HCT116 (cell line): ENCODE data around the gene MOCS1. TPM values are rescaled to one million over a fixed set of nuclear protein-coding genes. Genes with fewer than 3 reads are reported as not detected.

Experiments used
- ATAC-seq: fragments of 200-7000 bp; cut with Tn5 transposase; 2 replicates; pipeline ENCODE4 v1.9.1; 2020; ENCODE audit warnings: mild to moderate bottlenecking, moderate library complexity
- BruUV-seq: library from RNA; stranded (reverse); fragments of 400-500 nt; replicated peaks from 2 replicates; lab custom pipeline; 2021; lab: Mats Ljungman, UMichigan
- CTCF ChIA-PET: fragments of 300-600 bp; sonication (Branson Sonifier 250); formaldehyde crosslinking; loops from one replicate; lab custom pipeline; 2021; ENCODE audit warnings: antibody characterized with exemption; lab: Charles Lee
- POLR2A ChIA-PET: fragments of 300-600, 350-600 bp; sonication (Branson Sonifier 250); formaldehyde crosslinking; loops from one replicate; lab custom pipeline; 2021; ENCODE audit warnings: antibody characterized with exemption; lab: Charles Lee
- RAD21 ChIA-PET, 2 experiments: fragments of 300-600 bp; sonication (Branson Sonifier 250); formaldehyde crosslinking; loops; one replicate each; lab custom pipeline; 2023; ENCODE audit warnings: low total read pairs in 2 of 2; ENCODE audit not compliant: uncharacterized antibody in 2 of 2, unreplicated experiment in 2 of 2, low non-redundant PET in 1 of 2; lab: Charles Lee
- DNase-seq: peaks from one replicate; pipeline ENCODE4 v3.0.0-alpha.2; 2010; ENCODE audit warnings: low read depth, low spot score
- H2AFZ ChIP-seq: fragments of 200-600 bp; shearing (Covaris generic), sonication (generic); 2 replicates; pipeline ENCODE4 v1.6.1; 2017; ENCODE audit warnings: low read depth, mixed run types, mixed read lengths, antibody characterized with exemption, low read length; ENCODE audit not compliant: poor library complexity, severe bottlenecking
- H3K27ac ChIP-seq: 2 replicates; pipeline ENCODE4 v1.5.1; 2012; ENCODE audit warnings: low read depth, low read length
- H3K27me3 ChIP-seq: fragments of 200-600 bp; sonication (generic); 2 replicates; pipeline ENCODE4 v1.6.1; 2016; ENCODE audit warnings: mixed run types, low read length, mixed read lengths; ENCODE audit not compliant: insufficient read depth
- H3K36me3 ChIP-seq, 2 experiments: fragments of 200-500 bp in 1 of 2; fragments of 200-600 bp in 1 of 2; sonication (Bioruptor generic) in 1 of 2; sonication (generic) in 1 of 2; 2 replicates each; pipeline versions ENCODE4 v1.5.1 to v1.6.1; 2014 to 2016; ENCODE audit warnings: low read length in 2 of 2, inconsistent platforms in 1 of 2, mixed read lengths in 1 of 2, mixed run types in 1 of 2; ENCODE audit not compliant: insufficient read depth in 2 of 2, control insufficient read depth in 1 of 2
- H3K4me1 ChIP-seq, 2 experiments: fragments of 200-600 bp in 1 of 2; sonication (generic) in 1 of 2; 2 replicates each; pipeline versions ENCODE4 v1.5.1 to v1.6.1; 2012 to 2017; ENCODE audit warnings: low read length in 2 of 2, inconsistent platforms in 1 of 2, mild to moderate bottlenecking in 1 of 2, mixed read lengths in 1 of 2, mixed run types in 1 of 2, moderate library complexity in 1 of 2; ENCODE audit not compliant: insufficient read depth in 2 of 2, control insufficient read depth in 1 of 2
- H3K4me2 ChIP-seq: fragments of 200-600 bp; sonication (generic); 2 replicates; pipeline ENCODE4 v1.6.1; 2017; ENCODE audit warnings: mixed run types, low read length, mixed read lengths
- H3K4me3 ChIP-seq, 2 experiments: fragments of 200-600 bp in 1 of 2; sonication (generic) in 1 of 2; replicated peaks in 1 of 2; 2 replicates each; pipeline ENCODE4 v1.5.1; 2011 to 2016; ENCODE audit warnings: low read length in 2 of 2, control low read depth in 1 of 2, low read depth in 1 of 2, mild to moderate bottlenecking in 1 of 2, mixed read lengths in 1 of 2, mixed run types in 1 of 2
- H3K79me2 ChIP-seq: fragments of 200-600 bp; sonication (generic); 2 replicates; pipeline ENCODE4 v1.6.1; 2017; ENCODE audit warnings: mild to moderate bottlenecking, mixed run types, low read length, moderate library complexity, mixed read lengths; ENCODE audit not compliant: insufficient read depth
- H3K9ac ChIP-seq: fragments of 200-600 bp; sonication (generic); 2 replicates; pipeline ENCODE4 v1.6.1; 2016; ENCODE audit warnings: low read length, mixed read lengths
- H3K9me2 ChIP-seq: fragments of 200-600 bp; sonication (generic), shearing (Covaris generic); 2 replicates; pipeline ENCODE4 v1.6.1; 2017; ENCODE audit warnings: mixed run types, mild to moderate bottlenecking, moderate library complexity; ENCODE audit not compliant: insufficient read depth
- H3K9me3 ChIP-seq, 2 experiments: fragments of 200-500 bp in 1 of 2; fragments of 200-600 bp in 1 of 2; sonication (Bioruptor generic) in 1 of 2; sonication (generic) in 1 of 2; 2 replicates each; pipeline ENCODE4 v1.6.1; 2014 to 2017; ENCODE audit warnings: low read length in 2 of 2, mixed read lengths in 2 of 2, inconsistent platforms in 1 of 2, low read depth in 1 of 2, mild to moderate bottlenecking in 1 of 2, mixed run types in 1 of 2, moderate library complexity in 1 of 2; ENCODE audit not compliant: control insufficient read depth in 1 of 2, insufficient read depth in 1 of 2
- H4K20me1 ChIP-seq: fragments of 200-600 bp; sonication (generic), shearing (Covaris generic); 2 replicates; pipeline ENCODE4 v1.6.1; 2017; ENCODE audit warnings: mixed run types, mild to moderate bottlenecking, moderate library complexity; ENCODE audit not compliant: insufficient read depth
- ATF3 ChIP-seq: IDR thresholded peaks from 2 replicates; pipeline ENCODE4 v1.6.1; 2012
- CBX3 ChIP-seq: IDR thresholded peaks from 2 replicates; pipeline ENCODE4 v1.6.1; 2012; ENCODE audit warnings: low read depth
- CEBPB ChIP-seq: IDR thresholded peaks from 2 replicates; pipeline ENCODE4 v1.6.1; 2012; ENCODE audit warnings: low read depth
- EZH2 ChIP-seq: fragments of 200-600 bp; sonication (generic); IDR thresholded peaks from 2 replicates; pipeline ENCODE4 v1.6.1; 2017; ENCODE audit warnings: antibody characterized with exemption, mixed run types
- EZH2phosphoT487 ChIP-seq: fragments of 200-600 bp; IDR thresholded peaks from 2 replicates; pipeline ENCODE4 v1.6.1; 2018; ENCODE audit warnings: antibody characterized with exemption, borderline replicate concordance
- JUND ChIP-seq: IDR thresholded peaks from 2 replicates; pipeline ENCODE4 v1.6.1; 2012
- MAX ChIP-seq: IDR thresholded peaks from 2 replicates; pipeline ENCODE4 v1.6.1; 2012
- POLR2AphosphoS5 ChIP-seq: IDR thresholded peaks from 2 replicates; pipeline ENCODE4 v1.6.1; 2011; ENCODE audit warnings: mild to moderate bottlenecking, low read depth, low read length, moderate library complexity
- RAD21 ChIP-seq: IDR thresholded peaks from 2 replicates; pipeline ENCODE4 v1.6.1; 2012; ENCODE audit warnings: low read depth, mild to moderate bottlenecking
- SIN3A ChIP-seq: IDR thresholded peaks from 2 replicates; pipeline ENCODE4 v1.6.1; 2012; ENCODE audit warnings: low read depth
- SP1 ChIP-seq: IDR thresholded peaks from 2 replicates; pipeline ENCODE4 v1.6.1; 2012; ENCODE audit warnings: low read depth
- SRF ChIP-seq: IDR thresholded peaks from 2 replicates; pipeline ENCODE4 v1.6.1; 2012; ENCODE audit warnings: low read depth
- TCF7L2 ChIP-seq: IDR thresholded peaks from 2 replicates; pipeline ENCODE4 v1.7.0; 2011; ENCODE audit warnings: borderline replicate concordance, inconsistent platforms; ENCODE audit not compliant: insufficient read depth, insufficient read length; ENCODE audit errors: extremely low read depth
- YY1 ChIP-seq: IDR thresholded peaks from 2 replicates; pipeline ENCODE4 v1.6.1; 2011; ENCODE audit warnings: low read length, low read depth, moderate library complexity, mild to moderate bottlenecking; ENCODE audit not compliant: insufficient replicate concordance; ENCODE audit errors: extremely low read depth
- ZBTB33 ChIP-seq: IDR thresholded peaks from 2 replicates; pipeline ENCODE4 v1.6.1; 2011; ENCODE audit warnings: mild to moderate bottlenecking, low read length, moderate library complexity; ENCODE audit not compliant: insufficient replicate concordance; ENCODE audit errors: extremely low read depth
- ZNF274 ChIP-seq: fragments of 200-500 bp; sonication (Bioruptor generic); IDR thresholded peaks from 2 replicates; pipeline ENCODE4 v1.6.1; 2014; ENCODE audit warnings: mild to moderate bottlenecking, low read depth, low read length, inconsistent platforms
- intact Hi-C: fragments of 100-400 bp; cut with micrococcal nuclease; formaldehyde crosslinking; loops from 2 replicates; pipeline ENCODE4 v1.10.0; 2022
- total RNA-seq: library from RNA; stranded (reverse); gene quantifications from one replicate; pipeline ENCODE4 v1.2.1, GENCODE V29; 2021; ENCODE audit not compliant: unreplicated experiment
- TF ChIP-seq, protein P1 (sequence below), 3 experiments: fragments of 200-600 bp in 1 of 3; sonication (generic) in 1 of 3; IDR thresholded peaks in 2 of 3; conservative IDR thresholded peaks in 1 of 3; 2 replicates each; pipeline ENCODE4 v1.5.1; 2012 to 2017; ENCODE audit warnings: low read depth in 2 of 3, low read length in 2 of 3, antibody characterized with exemption in 1 of 3, borderline replicate concordance in 1 of 3, control low read depth in 1 of 3, mild to moderate bottlenecking in 1 of 3, mixed read lengths in 1 of 3, mixed run types in 1 of 3, moderate library complexity in 1 of 3; ENCODE audit not compliant: insufficient read depth in 1 of 3

MOCS1 gene
- total RNA-seq, 1 experiment from 2014 or later: 9.3 TPM

DNA sequence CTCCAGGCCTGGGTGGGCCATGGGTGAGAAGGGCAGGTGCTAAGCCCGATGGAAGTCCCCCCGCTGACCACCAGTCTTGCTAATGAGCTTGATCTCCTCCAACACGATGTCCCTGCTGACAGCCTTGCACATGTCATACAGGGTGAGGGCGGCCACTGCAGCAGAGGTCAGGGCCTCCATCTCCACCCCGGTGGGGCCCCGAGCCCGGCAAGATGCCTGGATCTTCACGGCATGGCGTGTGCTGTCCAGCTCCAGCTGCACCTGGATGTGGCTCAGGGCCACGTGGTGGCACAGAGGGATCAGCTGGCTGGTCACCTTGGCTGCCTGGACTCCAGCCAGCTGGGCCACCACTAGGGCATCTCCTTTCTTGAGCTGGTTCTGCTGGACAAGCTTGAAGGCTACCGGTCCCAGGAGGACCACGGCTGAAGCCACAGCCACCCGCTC lies 27.9 kb downstream of the MOCS1 start:
- no peaks in the 10 kb centered on the region for H3K36me3 ChIP-seq

DNA sequence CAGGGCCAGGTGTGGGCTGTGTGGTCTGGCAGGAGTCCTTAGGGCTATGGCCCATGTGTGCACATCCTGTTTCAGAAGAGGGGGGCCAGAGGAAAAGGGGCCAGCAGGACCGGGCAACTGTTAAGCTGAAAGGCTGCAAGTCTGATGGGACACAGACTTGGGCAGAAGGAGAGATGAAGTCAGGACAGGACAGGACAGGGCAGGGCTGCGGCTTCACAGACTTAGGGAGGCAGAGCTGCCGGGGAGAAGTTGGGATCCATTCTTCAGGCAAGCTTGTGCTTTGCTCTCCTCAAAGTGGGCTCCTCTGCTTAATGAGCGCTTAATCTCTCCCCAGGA lies 28.7 kb downstream of the MOCS1 start:
- no TSS peak for BruUV-seq
- no peak for DNase-seq
- H3K4me3 ChIP-seq: no peak overlapping the region
- no peaks in the 10 kb centered on the region for H3K36me3 ChIP-seq
- intact Hi-C loops: no loop called here
- no peak overlapping the region for H3K9ac ChIP-seq
- no peak for ATAC-seq
- no peaks in the 10 kb centered on the region for H4K20me1 ChIP-seq
- H2AFZ ChIP-seq: no peak overlapping the region
- H3K9me3 ChIP-seq: no peaks in the 10 kb centered on the region
- no peaks in the 10 kb centered on the region for H3K9me2 ChIP-seq
- RAD21 ChIA-PET: no interaction called here
- no peak overlapping the region for H3K27ac ChIP-seq
- no peaks in the 10 kb centered on the region for H3K79me2 ChIP-seq
- CTCF ChIA-PET: no interaction called here
- no peaks in the 10 kb centered on the region for H3K4me1 ChIP-seq
- no peak overlapping the region for H3K4me2 ChIP-seq
- POLR2A ChIA-PET: no interaction called here
- no peaks in the 10 kb centered on the region for H3K27me3 ChIP-seq
- TF ChIP-seq YY1: no peak
- TF ChIP-seq SIN3A: no peak
- TF ChIP-seq POLR2AphosphoS5: no peak
- no peak for TF ChIP-seq SRF
- no peak for TF ChIP-seq RAD21
- no peak for TF ChIP-seq SP1
- no peak for TF ChIP-seq EZH2
- TF ChIP-seq, protein P1, sequence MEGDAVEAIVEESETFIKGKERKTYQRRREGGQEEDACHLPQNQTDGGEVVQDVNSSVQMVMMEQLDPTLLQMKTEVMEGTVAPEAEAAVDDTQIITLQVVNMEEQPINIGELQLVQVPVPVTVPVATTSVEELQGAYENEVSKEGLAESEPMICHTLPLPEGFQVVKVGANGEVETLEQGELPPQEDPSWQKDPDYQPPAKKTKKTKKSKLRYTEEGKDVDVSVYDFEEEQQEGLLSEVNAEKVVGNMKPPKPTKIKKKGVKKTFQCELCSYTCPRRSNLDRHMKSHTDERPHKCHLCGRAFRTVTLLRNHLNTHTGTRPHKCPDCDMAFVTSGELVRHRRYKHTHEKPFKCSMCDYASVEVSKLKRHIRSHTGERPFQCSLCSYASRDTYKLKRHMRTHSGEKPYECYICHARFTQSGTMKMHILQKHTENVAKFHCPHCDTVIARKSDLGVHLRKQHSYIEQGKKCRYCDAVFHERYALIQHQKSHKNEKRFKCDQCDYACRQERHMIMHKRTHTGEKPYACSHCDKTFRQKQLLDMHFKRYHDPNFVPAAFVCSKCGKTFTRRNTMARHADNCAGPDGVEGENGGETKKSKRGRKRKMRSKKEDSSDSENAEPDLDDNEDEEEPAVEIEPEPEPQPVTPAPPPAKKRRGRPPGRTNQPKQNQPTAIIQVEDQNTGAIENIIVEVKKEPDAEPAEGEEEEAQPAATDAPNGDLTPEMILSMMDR (IDR thresholded peaks at IDR 0.05 in 2 of 3, conservative IDR thresholded peaks at IDR 0.05 in 1 of 3; ENCODE audit: borderline replicate concordance in 1 of 3, insufficient read depth in 1 of 3, low read depth in 2 of 3, low read length in 2 of 3): no peak
- TF ChIP-seq TCF7L2: no peak
- no peak for TF ChIP-seq MAX
- TF ChIP-seq ZNF274: no peak
- TF ChIP-seq ZBTB33: no peak
- no peak for TF ChIP-seq ATF3
- no peak for TF ChIP-seq CEBPB

More for the DNA sequence above, 27.9 kb downstream of the MOCS1 start:
- ATAC-seq: no peak
- no peak overlapping the region for H3K9ac ChIP-seq
- H3K27me3 ChIP-seq: no peaks in the 10 kb centered on the region
- RAD21 ChIA-PET: no interaction called here
- TF ChIP-seq SRF (no peak), CBX3 (no peak), JUND (no peak), EZH2phosphoT487 (no peak)
- TF ChIP-seq, all 23 proteins: peak for 0
- Histone ChIP-seq H3K79me2 (no peaks in the 10 kb centered on the region), H3K27ac (no peak overlapping the region), H3K9me3 (no peaks in the 10 kb centered on the region), H3K9me2 (no peaks in the 10 kb centered on the region), H3K4me3 (no peak overlapping the region), H2AFZ (no peak overlapping the region), H3K4me2 (no peak overlapping the region), H4K20me1 (no peaks in the 10 kb centered on the region), H3K4me1 (no peaks in the 10 kb centered on the region)
- ChIA-PET POLR2A (no interaction called here), CTCF (no interaction called here)
- no TSS peak for BruUV-seq
- DNase-seq: no peak
- intact Hi-C loops: no loop called here
